ENCODE results near the gene IL1RAPL1.

The IL1RAPL1 gene

GRCh38 chrX:29453333-29453732 lies 866.1 kb downstream of the IL1RAPL1 start:
- no peak for DNase-seq

- DNase-seq: no peak
Measured at GRCh38 chrX:29455702-29456101, 868.5 kb downstream of the IL1RAPL1 start.

- DNase-seq: no peak
Measured at GRCh38 chrX:29461039-29461438, 873.8 kb downstream of the IL1RAPL1 start.

GRCh38 chrX:29466456-29466855 lies 879.2 kb downstream of the IL1RAPL1 start:
- no peak for DNase-seq

- no peak for DNase-seq
Measured at GRCh38 chrX:29468911-29469494, 881.8 kb downstream of the IL1RAPL1 start.

- no peak for DNase-seq
Measured at GRCh38 chrX:29470030-29470429, 882.8 kb downstream of the IL1RAPL1 start.

GRCh38 chrX:29471829-29472228 lies 884.6 kb downstream of the IL1RAPL1 start:
- no peak for DNase-seq

GRCh38 chrX:29477878-29478277 lies 890.6 kb downstream of the IL1RAPL1 start:
- DNase-seq: no peak

GRCh38 chrX:29478336-29479069 lies 891.3 kb downstream of the IL1RAPL1 start:
- DNase-seq: no peak

- no peak for DNase-seq
Measured at GRCh38 chrX:29487214-29487613, 900.0 kb downstream of the IL1RAPL1 start.

GRCh38 chrX:29487714-29488113 lies 900.5 kb downstream of the IL1RAPL1 start:
- DNase-seq: no peak

- DNase-seq: no peak
Measured at GRCh38 chrX:29488919-29489318, 901.7 kb downstream of the IL1RAPL1 start.

GRCh38 chrX:29490606-29491005 lies 903.4 kb downstream of the IL1RAPL1 start:
- no peak for DNase-seq

- no peak for DNase-seq
Measured at GRCh38 chrX:29491659-29492058, 904.4 kb downstream of the IL1RAPL1 start.

GRCh38 chrX:29496636-29497180 lies 909.5 kb downstream of the IL1RAPL1 start:
- no peak for DNase-seq

GRCh38 chrX:29506729-29507128 lies 919.5 kb downstream of the IL1RAPL1 start:
- DNase-seq: no peak

GRCh38 chrX:29518100-29518499 lies 930.9 kb downstream of the IL1RAPL1 start:
- no peak for DNase-seq

- DNase-seq: no peak
Measured at GRCh38 chrX:29528281-29528680, 941.0 kb downstream of the IL1RAPL1 start.

GRCh38 chrX:29530501-29530900 lies 943.3 kb downstream of the IL1RAPL1 start:
- no peak for DNase-seq

GRCh38 chrX:29531336-29531735 lies 944.1 kb downstream of the IL1RAPL1 start:
- no peak for DNase-seq

- DNase-seq: no peak
Measured at GRCh38 chrX:29535212-29536162, 948.2 kb downstream of the IL1RAPL1 start.

GRCh38 chrX:29541038-29541437 lies 953.8 kb downstream of the IL1RAPL1 start:
- DNase-seq: no peak

- no peak for DNase-seq
Measured at GRCh38 chrX:29542152-29542551, 954.9 kb downstream of the IL1RAPL1 start.
